ENCODE measurements around the gene PCGF5. TPM values are rescaled to one million over a fixed set of nuclear protein-coding genes. Genes with fewer than 3 reads are reported as not detected.
"Not testable (repeated sequence)": the region's sequence is repeated elsewhere in the genome, so short reads cannot be mapped to it uniquely, and the experiment has no call there.

PCGF5 gene
- total and polyA plus RNA-seq, 4 donors: 18.9 to 55.5 (median 32.2) TPM

DNA sequence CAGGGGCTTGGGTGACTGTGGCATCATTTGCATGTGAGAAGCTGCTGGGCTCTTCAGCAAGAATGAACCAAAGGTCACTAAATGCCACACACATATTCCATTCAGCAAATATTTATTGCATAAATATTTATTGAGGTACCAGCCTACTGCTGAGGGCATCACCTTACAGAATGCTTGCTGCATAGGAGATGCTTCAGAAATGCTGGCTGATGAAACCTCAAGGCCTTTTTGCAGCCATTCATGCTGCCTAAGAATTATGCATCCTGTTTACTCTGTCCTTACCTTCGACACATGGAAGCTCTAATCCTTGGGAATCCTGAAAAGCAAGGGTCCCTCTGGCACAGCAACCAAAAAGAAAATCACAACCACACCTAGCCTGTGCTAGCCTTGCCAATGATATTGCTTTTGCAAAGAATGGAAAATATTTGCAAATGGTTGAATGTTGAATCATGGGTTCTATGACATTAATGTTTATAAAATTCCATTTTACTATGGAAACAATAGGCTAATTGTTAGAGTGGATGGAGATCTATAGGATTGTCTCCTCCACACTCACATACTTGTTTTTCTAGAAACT lies 79.6 kb downstream of the PCGF5 start:
- H3K27ac ChIP-seq (ENCODE audit: low read depth in 1 of 2, low read length in 2 of 2): no peak overlapping the region
- H3K9me3 ChIP-seq (ENCODE audit: control insufficient read depth in 4 of 4, low read length in 3 of 4): no peaks in the 10 kb centered on the region
- WGBS: 89% methylated on average over 1 of the region's 1 CpG
- DNase-seq (ENCODE audit: low spot score): no peak
- H3K4me1 ChIP-seq (ENCODE audit: control insufficient read depth in 4 of 4, insufficient read depth in 4 of 4, low read length in 3 of 4): peaks cover 0 to 11% (median 7%) of the 10 kb centered on the region in 4 donors
- H3K27me3 ChIP-seq (ENCODE audit: control insufficient read depth in 4 of 4, insufficient read depth in 4 of 4, low read length in 3 of 4): no peaks in the 10 kb centered on the region
- H3K36me3 ChIP-seq (ENCODE audit: control insufficient read depth in 4 of 4, insufficient read depth in 3 of 4, low read depth in 1 of 4, low read length in 3 of 4): no peaks in the 10 kb centered on the region
- TF ChIP-seq, protein P1, sequence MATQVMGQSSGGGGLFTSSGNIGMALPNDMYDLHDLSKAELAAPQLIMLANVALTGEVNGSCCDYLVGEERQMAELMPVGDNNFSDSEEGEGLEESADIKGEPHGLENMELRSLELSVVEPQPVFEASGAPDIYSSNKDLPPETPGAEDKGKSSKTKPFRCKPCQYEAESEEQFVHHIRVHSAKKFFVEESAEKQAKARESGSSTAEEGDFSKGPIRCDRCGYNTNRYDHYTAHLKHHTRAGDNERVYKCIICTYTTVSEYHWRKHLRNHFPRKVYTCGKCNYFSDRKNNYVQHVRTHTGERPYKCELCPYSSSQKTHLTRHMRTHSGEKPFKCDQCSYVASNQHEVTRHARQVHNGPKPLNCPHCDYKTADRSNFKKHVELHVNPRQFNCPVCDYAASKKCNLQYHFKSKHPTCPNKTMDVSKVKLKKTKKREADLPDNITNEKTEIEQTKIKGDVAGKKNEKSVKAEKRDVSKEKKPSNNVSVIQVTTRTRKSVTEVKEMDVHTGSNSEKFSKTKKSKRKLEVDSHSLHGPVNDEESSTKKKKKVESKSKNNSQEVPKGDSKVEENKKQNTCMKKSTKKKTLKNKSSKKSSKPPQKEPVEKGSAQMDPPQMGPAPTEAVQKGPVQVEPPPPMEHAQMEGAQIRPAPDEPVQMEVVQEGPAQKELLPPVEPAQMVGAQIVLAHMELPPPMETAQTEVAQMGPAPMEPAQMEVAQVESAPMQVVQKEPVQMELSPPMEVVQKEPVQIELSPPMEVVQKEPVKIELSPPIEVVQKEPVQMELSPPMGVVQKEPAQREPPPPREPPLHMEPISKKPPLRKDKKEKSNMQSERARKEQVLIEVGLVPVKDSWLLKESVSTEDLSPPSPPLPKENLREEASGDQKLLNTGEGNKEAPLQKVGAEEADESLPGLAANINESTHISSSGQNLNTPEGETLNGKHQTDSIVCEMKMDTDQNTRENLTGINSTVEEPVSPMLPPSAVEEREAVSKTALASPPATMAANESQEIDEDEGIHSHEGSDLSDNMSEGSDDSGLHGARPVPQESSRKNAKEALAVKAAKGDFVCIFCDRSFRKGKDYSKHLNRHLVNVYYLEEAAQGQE (IDR thresholded peaks at IDR 0.05): no peak
- no peak for TF ChIP-seq RAD21 (IDR thresholded peaks at IDR 0.05)
- TF ChIP-seq, protein P2, sequence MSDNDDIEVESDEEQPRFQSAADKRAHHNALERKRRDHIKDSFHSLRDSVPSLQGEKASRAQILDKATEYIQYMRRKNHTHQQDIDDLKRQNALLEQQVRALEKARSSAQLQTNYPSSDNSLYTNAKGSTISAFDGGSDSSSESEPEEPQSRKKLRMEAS (IDR thresholded peaks at IDR 0.05): no peak
- no peak overlapping the region for H3K4me3 ChIP-seq (ENCODE audit: low read depth in 1 of 3, low read length in 3 of 3)
- H3K9ac ChIP-seq (ENCODE audit: low read depth in 1 of 2, low read length in 2 of 2): no peak overlapping the region

DNA sequence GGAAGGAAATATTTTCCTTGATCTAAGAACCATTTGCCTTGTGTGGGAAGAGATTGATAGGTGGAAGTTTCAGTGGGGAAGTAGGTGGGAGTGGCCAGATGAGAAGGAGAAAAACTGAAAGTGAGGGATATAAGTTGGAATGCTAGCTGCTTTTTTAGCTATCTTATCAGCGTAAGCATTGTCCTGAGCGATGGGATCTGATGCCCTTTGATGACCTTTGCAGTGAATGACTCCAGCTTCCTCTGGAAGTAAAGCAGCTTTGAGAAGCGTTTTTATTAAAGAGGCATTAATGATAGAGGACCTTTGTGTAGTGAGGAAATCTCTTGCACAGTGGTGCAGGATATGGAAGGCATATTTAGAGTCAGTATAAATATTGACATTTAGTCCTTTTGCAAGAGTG lies 82.5 kb downstream of the PCGF5 start:
- not testable (repeated sequence) for H3K9ac ChIP-seq (ENCODE audit: low read depth in 1 of 2, low read length in 2 of 2); H3K4me3 ChIP-seq (ENCODE audit: low read depth in 1 of 3, low read length in 3 of 3); DNase-seq (ENCODE audit: low spot score); H3K27me3 ChIP-seq (ENCODE audit: control insufficient read depth in 4 of 4, insufficient read depth in 4 of 4, low read length in 3 of 4); H3K9me3 ChIP-seq (ENCODE audit: control insufficient read depth in 4 of 4, low read length in 3 of 4); H3K27ac ChIP-seq (ENCODE audit: low read depth in 1 of 2, low read length in 2 of 2); H3K36me3 ChIP-seq (ENCODE audit: control insufficient read depth in 4 of 4, insufficient read depth in 3 of 4, low read depth in 1 of 4, low read length in 3 of 4)
- H3K4me1 ChIP-seq (ENCODE audit: control insufficient read depth in 4 of 4, insufficient read depth in 4 of 4, low read length in 3 of 4): peaks cover 0 to 10% (median 7%) of the 10 kb centered on the region in 4 donors
- WGBS: 71% methylated on average over 3 of the region's 3 CpGs

DNA sequence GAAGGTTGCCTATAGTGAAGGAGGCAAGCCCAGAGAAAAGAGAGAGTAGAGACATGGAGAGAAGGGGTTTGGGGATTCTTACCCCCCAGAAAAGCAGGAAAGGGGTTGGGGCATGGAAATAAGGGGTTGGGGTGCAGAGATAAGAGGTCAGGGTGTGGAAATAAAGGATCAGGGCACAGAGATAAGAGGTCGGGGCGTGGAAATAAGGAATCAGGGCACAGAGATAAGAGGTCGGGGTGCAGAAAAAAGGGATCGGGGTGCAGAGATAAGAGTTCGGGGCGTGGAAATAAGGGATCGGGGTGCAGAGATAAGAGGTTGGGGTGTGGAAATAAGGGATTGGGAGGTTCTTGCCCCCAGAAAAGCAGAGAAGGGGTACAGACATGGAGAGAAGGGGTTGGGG lies 85.5 kb downstream of the PCGF5 start:
- not testable (repeated sequence) for H3K27me3 ChIP-seq (ENCODE audit: control insufficient read depth in 4 of 4, insufficient read depth in 4 of 4, low read length in 3 of 4); H3K36me3 ChIP-seq (ENCODE audit: control insufficient read depth in 4 of 4, insufficient read depth in 3 of 4, low read depth in 1 of 4, low read length in 3 of 4); DNase-seq (ENCODE audit: low spot score); H3K9ac ChIP-seq (ENCODE audit: low read depth in 1 of 2, low read length in 2 of 2); H3K27ac ChIP-seq (ENCODE audit: low read depth in 1 of 2, low read length in 2 of 2); H3K9me3 ChIP-seq (ENCODE audit: control insufficient read depth in 4 of 4, low read length in 3 of 4); H3K4me3 ChIP-seq (ENCODE audit: low read depth in 1 of 3, low read length in 3 of 3); H3K4me1 ChIP-seq (ENCODE audit: control insufficient read depth in 4 of 4, insufficient read depth in 4 of 4, low read length in 3 of 4)
- WGBS: 70% methylated on average over 7 of the region's 7 CpGs

DNA sequence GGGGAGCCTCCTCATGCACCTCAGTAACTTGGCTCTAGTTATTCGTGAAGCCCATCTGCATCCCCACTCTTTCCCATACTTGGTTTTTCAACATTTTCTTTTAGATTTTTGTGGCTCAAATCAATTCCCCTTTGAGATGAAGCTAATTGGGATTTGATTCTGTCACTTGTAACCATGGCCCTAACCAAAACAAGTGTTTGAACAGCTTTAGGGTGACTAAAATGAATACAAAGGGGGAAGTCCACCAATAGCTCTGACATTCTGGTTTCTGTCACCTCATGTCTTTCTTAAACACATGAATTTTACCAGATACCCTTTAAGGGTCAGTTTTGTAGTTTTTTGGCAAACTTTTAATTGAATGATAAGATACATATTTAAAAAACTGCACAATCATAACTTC lies 87.0 kb downstream of the PCGF5 start:
- peaks cover 0 to 2% (median 0%) of the 10 kb centered on the region in 4 donors for H3K27me3 ChIP-seq (ENCODE audit: control insufficient read depth in 4 of 4, insufficient read depth in 4 of 4, low read length in 3 of 4)
- no peaks in the 10 kb centered on the region for H3K36me3 ChIP-seq (ENCODE audit: control insufficient read depth in 4 of 4, insufficient read depth in 3 of 4, low read depth in 1 of 4, low read length in 3 of 4)
- H3K27ac ChIP-seq (ENCODE audit: low read depth in 1 of 2, low read length in 2 of 2): no peak overlapping the region
- H3K4me1 ChIP-seq (ENCODE audit: control insufficient read depth in 4 of 4, insufficient read depth in 4 of 4, low read length in 3 of 4): no peaks in the 10 kb centered on the region
- H3K9me3 ChIP-seq (ENCODE audit: control insufficient read depth in 4 of 4, low read length in 3 of 4): no peaks in the 10 kb centered on the region
- WGBS: 96% methylated on average over 1 of the region's 1 CpG
- no peak overlapping the region for H3K9ac ChIP-seq (ENCODE audit: low read depth in 1 of 2, low read length in 2 of 2)
- no peak for DNase-seq (ENCODE audit: low spot score)
- TF ChIP-seq, protein P3, sequence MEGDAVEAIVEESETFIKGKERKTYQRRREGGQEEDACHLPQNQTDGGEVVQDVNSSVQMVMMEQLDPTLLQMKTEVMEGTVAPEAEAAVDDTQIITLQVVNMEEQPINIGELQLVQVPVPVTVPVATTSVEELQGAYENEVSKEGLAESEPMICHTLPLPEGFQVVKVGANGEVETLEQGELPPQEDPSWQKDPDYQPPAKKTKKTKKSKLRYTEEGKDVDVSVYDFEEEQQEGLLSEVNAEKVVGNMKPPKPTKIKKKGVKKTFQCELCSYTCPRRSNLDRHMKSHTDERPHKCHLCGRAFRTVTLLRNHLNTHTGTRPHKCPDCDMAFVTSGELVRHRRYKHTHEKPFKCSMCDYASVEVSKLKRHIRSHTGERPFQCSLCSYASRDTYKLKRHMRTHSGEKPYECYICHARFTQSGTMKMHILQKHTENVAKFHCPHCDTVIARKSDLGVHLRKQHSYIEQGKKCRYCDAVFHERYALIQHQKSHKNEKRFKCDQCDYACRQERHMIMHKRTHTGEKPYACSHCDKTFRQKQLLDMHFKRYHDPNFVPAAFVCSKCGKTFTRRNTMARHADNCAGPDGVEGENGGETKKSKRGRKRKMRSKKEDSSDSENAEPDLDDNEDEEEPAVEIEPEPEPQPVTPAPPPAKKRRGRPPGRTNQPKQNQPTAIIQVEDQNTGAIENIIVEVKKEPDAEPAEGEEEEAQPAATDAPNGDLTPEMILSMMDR (IDR thresholded peaks at IDR 0.05; ENCODE audit: low read depth, low read length, missing input control): no peak
- TF ChIP-seq JUND (IDR thresholded peaks at IDR 0.05) (no peak), HNF4G (IDR thresholded peaks at IDR 0.05) (no peak)
- no peak overlapping the region for H3K4me3 ChIP-seq (ENCODE audit: low read depth in 1 of 3, low read length in 3 of 3)

All from liver (tissue), 9 donors.